Upper lobe of left lung (tissue), 6 donors: ENCODE results near the gene EGFL8. TPM values are rescaled to one million over a fixed set of nuclear protein-coding genes. Genes with fewer than 3 reads are reported as not detected.

Source experiments
- ATAC-seq, 2 donors: fragments of 200-7000 bp; cut with Tn5 transposase; one replicate each; pipeline ENCODE4 v1.9.1; 2022; ENCODE audit warnings: mild to moderate bottlenecking in 2 of 2, moderate library complexity in 2 of 2; ENCODE audit not compliant: low FRiP score in 2 of 2
- DNase-seq, 2 donors: peaks; one replicate each; pipeline ENCODE4 v3.0.0-alpha.2; 2019 to 2020
- H3K27ac ChIP-seq, 4 donors: fragments of 200-600 bp; sonication (generic); one replicate each; pipeline ENCODE4 v1.5.1; 2016 to 2019
- H3K27me3 ChIP-seq, 4 donors: fragments of 200-600 bp; sonication (generic); one replicate each; pipeline ENCODE4 v1.5.1; 2017 to 2019
- H3K36me3 ChIP-seq, 4 donors: fragments of 200-600 bp; sonication (generic); one replicate each; pipeline ENCODE4 v1.5.1; 2016 to 2019
- H3K4me1 ChIP-seq, 4 donors: fragments of 200-600 bp; sonication (generic); one replicate each; pipeline ENCODE4 v1.5.1; 2018 to 2019
- H3K4me3 ChIP-seq, 4 donors: fragments of 200-600 bp; sonication (generic); one replicate each; pipeline ENCODE4 v1.5.1; 2017 to 2019; ENCODE audit warnings: mild to moderate bottlenecking in 2 of 4, moderate library complexity in 1 of 4
- H3K9me3 ChIP-seq, 4 donors: fragments of 200-600 bp; sonication (generic); one replicate each; pipeline ENCODE4 v1.5.1; 2018 to 2019
- CTCF ChIP-seq, 6 experiments: fragments of 450-650 bp in 4 of 6; fragments of 200-600 bp in 2 of 6; sonication (generic) in 2 of 6; IDR thresholded peaks; one replicate each; pipeline ENCODE4 v1.5.1; 2016 to 2019; ENCODE audit warnings: antibody characterized with exemption in 6 of 6
- EP300 ChIP-seq, 4 donors: sonication (generic); formaldehyde crosslinking; IDR thresholded peaks; one replicate each; pipeline ENCODE4 v1.5.1; 2017; ENCODE audit warnings: antibody characterized with exemption in 4 of 4, control low read depth in 2 of 4
- POLR2A ChIP-seq, 4 donors: fragments of 450-650 bp; IDR thresholded peaks; one replicate each; pipeline ENCODE4 v1.5.1; 2016 to 2017; ENCODE audit warnings: antibody characterized with exemption in 4 of 4, mild to moderate bottlenecking in 2 of 4
- POLR2AphosphoS5 ChIP-seq, 2 donors: sonication (generic); formaldehyde crosslinking; IDR thresholded peaks; one replicate each; pipeline ENCODE4 v1.5.1; 2017; ENCODE audit warnings: antibody characterized with exemption in 2 of 2
- WGBS, 2 donors: methylation state at CpG; one replicate each; pipeline ENCODE4 v1.1.5; 2017 to 2018; 5-methylcytosine and 5-hydroxymethylcytosine counted together
- total RNA-seq, 6 donors: library from RNA; depleted of rRNA in 4 of 6; stranded (reverse); fragments of >200 nt in 4 of 6; gene quantifications; one replicate each; pipeline versions ENCODE4 v1.1.0 to v1.2.1, GENCODE V29; 2016 to 2021
- donor health status: DM: no; HTN: no; CAD: no; lungs with moderate emphysema.
- donor health status: DM: no; HTN: yes; CAD: no; lungs with severe emphysema.

EGFL8 gene
- total RNA-seq, 6 donors from 2014 or later: 6.1 to 37.7 (median 9.6) TPM

GRCh38 chr6:32149092-32149755 lies 15.2 kb upstream of the EGFL8 start:
- peak in 1 of 2 donors; percentile 76 for DNase-seq
- Histone ChIP-seq H3K36me3 (no peaks in the 10 kb centered on the region), H3K4me3 (peak overlapping the region in 2 of 4 donors; percentile 30 to 37), H3K27me3 (peaks cover 0 to 35% (median 14%) of the 10 kb centered on the region in 4 donors), H3K9me3 (no peaks in the 10 kb centered on the region), H3K27ac (no peak overlapping the region), H3K4me1 (peaks cover 22 to 47% (median 26%) of the 10 kb centered on the region in 4 donors)
- ATAC-seq: no peak
- WGBS, 2 donors: 42 to 70% methylated on average over 42 to 47 of the region's 47 CpGs
- TF ChIP-seq CTCF (IDR thresholded peaks at IDR 0.05) (no peak), POLR2AphosphoS5 (IDR thresholded peaks at IDR 0.05) (no peak), EP300 (IDR thresholded peaks at IDR 0.05) (no peak)

- peak in 1 of 2 donors; percentile 86 for DNase-seq
- Histone ChIP-seq H3K4me1 (peaks cover 29 to 57% (median 33%) of the 10 kb centered on the region in 4 donors), H3K36me3 (no peaks in the 10 kb centered on the region), H3K4me3 (no peak overlapping the region), H3K9me3 (no peaks in the 10 kb centered on the region), H3K27ac (no peak overlapping the region), H3K27me3 (peaks cover 0 to 35% (median 14%) of the 10 kb centered on the region in 4 donors)
- no peak for ATAC-seq
- WGBS, 2 donors: 62 to 69% methylated on average over 27 to 40 of the region's 55 CpGs
- TF ChIP-seq EP300 (IDR thresholded peaks at IDR 0.05) (no peak), POLR2AphosphoS5 (IDR thresholded peaks at IDR 0.05) (no peak), CTCF (IDR thresholded peaks at IDR 0.05) (no peak), POLR2A (IDR thresholded peaks at IDR 0.05) (no peak)
Measured at GRCh38 chr6:32149932-32150870, 14.2 kb upstream of the EGFL8 start.

- 37 to 46% methylated on average over 7 to 8 of the region's 8 CpGs for WGBS, 2 donors
- Histone ChIP-seq H3K9me3 (no peaks in the 10 kb centered on the region), H3K4me1 (peaks cover 31 to 63% (median 36%) of the 10 kb centered on the region in 4 donors), H3K36me3 (peaks cover 0 to 7% (median 0%) of the 10 kb centered on the region in 4 donors), H3K27me3 (peaks cover 0 to 35% (median 14%) of the 10 kb centered on the region in 4 donors), H3K4me3 (peak overlapping the region in 3 of 4 donors; percentile 33 to 76 (median 60)), H3K27ac (peak overlapping the region in 2 of 4 donors; percentile 0 to 86)
- ATAC-seq (no peak), DNase-seq (no peak)
- TF ChIP-seq CTCF (IDR thresholded peaks at IDR 0.05) (no peak), POLR2A (IDR thresholded peaks at IDR 0.05) (no peak), EP300 (IDR thresholded peaks at IDR 0.05) (no peak), POLR2AphosphoS5 (IDR thresholded peaks at IDR 0.05) (no peak)
Measured at GRCh38 chr6:32151181-32151862, 13.1 kb upstream of the EGFL8 start.

GRCh38 chr6:32151863-32152768 lies 12.3 kb upstream of the EGFL8 start, which contains the start of gene PRRT1:
Gene PRRT1, minus strand, starts transcription at chr6:32151939. Its CDS starts 112 bp downstream, at chr6:32151827.
- Histone ChIP-seq H3K9me3 (no peaks in the 10 kb centered on the region), H3K4me1 (peaks cover 31 to 63% (median 36%) of the 10 kb centered on the region in 4 donors), H3K4me3 (peak within 1 kb of the TSS in 3 of 4 donors; percentile 33 to 76 (median 60)), H3K36me3 (peaks cover 0 to 15% (median 0%) of the 10 kb centered on the region in 4 donors), H3K27ac (peak within 1 kb of the TSS; percentile 79 to 87 (median 85)), H3K27me3 (peaks cover 0 to 35% (median 14%) of the 10 kb centered on the region in 4 donors)
- ATAC-seq: no peak
- DNase-seq: peak in 1 of 2 donors; percentile 37
- 12 to 13% methylated on average over 12 to 21 of the region's 24 CpGs for WGBS, 2 donors
- TF ChIP-seq EP300 (IDR thresholded peaks at IDR 0.05) (no peak), POLR2AphosphoS5 (IDR thresholded peaks at IDR 0.05) (no peak), POLR2A (IDR thresholded peaks at IDR 0.05) (no peak), CTCF (IDR thresholded peaks at IDR 0.05) (no peak)
